Measurements from ENCODE around the gene INPP5B.
"Not testable (repeated sequence)": the region's sequence is repeated elsewhere in the genome, so short reads cannot be mapped to it uniquely, and the experiment has no call there.

The INPP5B gene

DNA sequence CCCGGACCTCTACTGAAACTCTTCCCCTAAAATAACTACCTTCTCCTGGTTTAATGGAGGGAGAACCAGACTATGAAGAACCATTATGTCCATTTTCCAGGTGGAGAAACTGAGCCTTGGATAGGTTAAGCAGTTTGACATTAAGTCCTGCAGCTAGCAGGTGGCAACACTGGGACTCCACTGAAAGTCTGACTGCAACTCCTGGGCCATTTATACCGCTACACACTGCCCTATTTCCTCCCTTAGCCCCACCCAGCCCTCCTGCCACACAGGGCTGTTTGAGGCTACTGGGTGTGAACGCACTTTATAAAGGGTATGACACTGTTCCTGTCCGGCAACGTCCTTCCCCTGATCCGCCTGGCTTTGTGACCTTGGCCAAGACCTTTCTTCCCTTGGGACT lies 511 bp upstream of the INPP5B start:
- no peak for DNase-seq

DNA sequence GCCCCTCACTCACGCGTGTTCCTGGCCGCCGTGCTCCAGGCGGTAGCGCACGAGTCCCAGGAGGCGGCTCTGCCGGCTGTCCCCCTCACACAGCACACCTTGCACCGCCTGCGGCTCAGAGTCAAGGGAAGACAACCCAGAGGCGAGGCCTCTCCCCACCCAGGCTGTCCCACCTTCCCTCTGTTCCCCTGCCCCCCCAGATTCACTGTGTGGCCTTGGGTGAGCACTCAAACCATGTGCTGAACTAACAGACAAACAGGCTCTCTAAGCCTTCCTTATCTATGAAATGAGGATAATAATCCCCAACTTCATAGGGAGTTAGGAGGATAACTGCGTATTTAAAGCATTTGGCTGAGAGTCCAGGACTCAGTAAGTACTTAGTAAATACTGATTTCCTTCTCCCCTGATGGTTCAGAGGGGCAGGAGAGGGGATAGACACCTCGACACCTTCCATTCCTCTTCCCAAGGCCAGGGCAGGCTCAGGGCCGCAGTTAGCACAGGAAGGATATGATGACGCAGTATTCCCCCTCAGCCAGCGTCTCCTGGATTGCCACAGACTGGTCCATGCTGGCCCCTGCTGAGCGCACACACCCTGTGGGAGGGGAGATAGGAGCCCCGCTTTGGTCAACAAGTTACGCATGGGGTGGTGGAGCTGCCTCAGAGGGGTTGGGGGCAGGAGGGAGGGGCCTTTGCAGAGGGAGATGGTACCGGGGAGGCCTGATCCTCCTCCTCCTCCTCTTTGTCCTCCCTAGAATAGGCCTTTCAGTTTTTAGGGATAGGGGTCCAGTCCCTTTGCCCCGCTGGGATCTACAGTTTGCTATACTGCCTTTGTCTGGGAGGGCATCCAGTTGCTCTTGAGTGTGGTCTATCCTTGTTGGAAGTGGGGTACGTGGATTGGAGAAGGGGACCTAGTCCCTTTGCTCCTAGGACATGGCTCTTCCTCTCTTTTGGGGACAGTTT lies 830 bp downstream of the INPP5B start:
- DNase-seq: no peak

DNA sequence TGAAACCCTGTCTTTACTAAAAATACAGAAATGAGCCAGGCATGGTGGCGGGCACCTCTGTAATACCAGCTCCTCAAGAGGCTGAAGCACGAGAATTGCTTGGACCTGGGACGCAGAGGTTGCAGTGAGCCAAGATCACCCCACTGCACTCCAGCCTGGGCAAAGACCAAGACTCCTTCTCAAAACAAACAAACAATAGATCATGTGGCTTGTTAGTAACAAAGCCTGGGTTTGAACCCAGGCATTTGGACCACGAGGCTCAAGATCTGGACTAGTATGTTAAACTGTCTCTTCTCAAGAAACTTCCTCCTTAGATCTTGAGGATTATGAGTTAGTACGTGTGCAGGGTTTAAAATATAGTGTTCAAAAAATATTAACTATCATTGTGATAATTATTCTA lies 1.6 kb downstream of the INPP5B start:
- no peak for DNase-seq

DNA sequence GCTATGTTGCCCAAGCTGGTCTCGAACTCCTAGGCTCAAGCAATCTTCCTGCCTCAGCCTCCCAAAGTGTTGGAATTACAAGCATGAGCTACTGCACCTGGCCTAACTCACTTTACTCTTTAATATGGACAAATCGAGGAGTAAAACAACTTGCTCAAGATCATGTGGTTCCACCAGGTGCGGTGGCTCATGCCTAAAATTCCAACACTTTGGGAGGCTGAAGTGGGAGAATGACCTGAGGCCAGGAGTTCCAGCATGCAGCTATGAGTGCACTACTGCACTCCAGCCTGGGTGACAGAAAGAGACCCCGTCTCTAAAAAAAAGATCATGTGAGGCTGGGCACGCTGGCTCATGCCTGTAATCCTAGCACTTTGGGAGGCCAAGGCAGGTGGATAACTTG lies 2.0 kb downstream of the INPP5B start:
- DNase-seq: no peak

DNA sequence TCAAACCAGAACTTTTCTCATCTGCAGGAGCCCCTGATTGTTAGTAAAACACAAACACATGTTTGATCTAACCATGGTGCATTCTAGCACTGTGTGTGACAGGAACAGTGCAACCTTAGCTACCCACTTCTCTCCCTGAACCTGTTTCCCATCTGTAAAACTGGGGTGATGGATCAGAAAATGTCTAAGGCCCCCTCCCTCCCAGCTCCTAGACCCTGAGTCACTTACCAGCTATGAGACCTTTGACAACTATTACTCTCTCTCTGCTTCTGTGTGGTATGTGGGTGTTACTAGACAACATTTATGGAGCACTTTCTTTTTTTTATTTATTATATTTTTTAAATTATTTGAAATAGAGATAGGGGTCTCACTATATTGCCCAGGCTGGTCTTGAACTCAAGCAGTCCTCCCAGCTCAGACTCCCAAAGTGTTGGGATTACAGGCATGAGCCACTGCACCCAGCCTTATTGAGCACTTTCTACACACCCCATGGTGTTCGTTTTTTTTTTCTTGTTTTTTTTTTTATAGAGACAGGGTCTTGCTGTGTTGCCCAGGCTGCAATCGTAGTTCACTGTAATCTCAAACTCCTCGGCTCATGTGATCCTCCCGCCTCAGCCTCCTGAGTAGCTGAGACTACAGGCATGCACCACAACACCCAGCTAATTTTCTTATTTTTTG lies 2.6 kb downstream of the INPP5B start:
- no peak for DNase-seq

DNA sequence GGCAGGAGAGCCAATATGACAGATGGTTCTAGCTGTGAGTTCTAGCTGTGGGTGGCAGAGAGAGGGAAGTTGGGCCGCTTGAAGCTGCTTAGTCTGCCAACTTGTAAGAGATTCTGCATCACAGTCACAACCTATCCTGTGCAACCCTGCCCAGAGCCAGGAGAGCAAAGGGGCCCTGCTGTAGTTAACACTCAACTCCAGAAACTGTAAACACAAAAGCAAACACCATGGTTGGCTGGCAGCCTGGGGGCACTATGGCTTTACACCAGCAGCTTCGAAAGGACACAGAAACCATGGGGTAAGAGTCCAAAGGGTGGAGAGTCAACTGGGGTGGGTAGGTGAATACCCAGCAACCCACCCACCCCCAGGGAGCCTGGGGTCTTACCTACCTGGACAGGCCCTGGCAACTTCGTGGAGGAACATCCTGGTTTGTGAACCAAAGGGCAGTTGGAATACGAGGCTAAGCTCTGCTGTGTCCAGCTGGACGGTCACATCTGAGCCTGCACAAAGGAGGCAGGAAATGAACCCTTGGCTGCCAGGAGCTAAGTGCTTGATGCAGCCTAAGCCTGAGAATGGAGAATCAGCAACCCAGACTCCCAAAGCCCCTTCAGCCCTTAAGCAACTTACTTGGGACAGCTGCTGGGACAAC lies 6.4 kb downstream of the INPP5B start:
- DNase-seq: peak; percentile 83

DNA sequence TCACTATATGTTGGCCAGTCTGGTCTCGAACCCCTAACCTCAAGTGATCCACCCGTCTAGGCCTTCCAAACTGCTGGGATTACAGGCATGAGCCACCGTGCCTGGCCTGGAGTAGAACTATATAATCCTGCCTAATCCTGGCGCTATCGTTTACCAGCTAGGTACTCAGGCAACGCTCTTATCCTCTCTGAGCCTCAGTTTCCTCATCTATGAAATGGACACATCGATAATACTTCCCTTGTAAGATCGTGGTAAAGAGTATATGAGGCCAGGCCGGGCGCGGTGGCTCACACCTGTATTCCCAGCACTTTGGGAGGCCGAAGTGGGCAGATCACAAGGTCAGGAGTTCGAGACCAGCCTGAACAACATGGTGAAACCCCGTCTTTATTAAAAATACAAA lies 10.1 kb downstream of the INPP5B start:
- DNase-seq: not testable (repeated sequence)

DNA sequence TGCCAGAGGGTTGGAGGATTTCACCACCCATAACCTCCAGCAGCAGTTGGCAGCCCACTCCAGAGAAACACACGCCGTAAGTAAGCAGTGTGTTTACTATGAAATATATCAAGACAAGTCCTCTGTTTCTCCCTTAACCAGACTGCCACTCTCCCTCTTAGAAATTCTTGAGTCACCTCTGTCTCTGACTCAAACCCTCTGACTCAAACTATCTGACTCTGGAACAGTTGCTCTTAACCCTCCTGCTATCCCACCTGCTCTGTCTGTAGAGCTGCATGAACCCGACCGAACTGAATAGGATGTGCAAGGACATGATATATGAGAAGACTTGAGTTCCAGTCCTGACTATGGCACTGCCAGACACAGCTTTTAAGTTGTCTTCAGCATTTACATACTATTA lies 14.1 kb downstream of the INPP5B start:
- no peak for DNase-seq

DNA sequence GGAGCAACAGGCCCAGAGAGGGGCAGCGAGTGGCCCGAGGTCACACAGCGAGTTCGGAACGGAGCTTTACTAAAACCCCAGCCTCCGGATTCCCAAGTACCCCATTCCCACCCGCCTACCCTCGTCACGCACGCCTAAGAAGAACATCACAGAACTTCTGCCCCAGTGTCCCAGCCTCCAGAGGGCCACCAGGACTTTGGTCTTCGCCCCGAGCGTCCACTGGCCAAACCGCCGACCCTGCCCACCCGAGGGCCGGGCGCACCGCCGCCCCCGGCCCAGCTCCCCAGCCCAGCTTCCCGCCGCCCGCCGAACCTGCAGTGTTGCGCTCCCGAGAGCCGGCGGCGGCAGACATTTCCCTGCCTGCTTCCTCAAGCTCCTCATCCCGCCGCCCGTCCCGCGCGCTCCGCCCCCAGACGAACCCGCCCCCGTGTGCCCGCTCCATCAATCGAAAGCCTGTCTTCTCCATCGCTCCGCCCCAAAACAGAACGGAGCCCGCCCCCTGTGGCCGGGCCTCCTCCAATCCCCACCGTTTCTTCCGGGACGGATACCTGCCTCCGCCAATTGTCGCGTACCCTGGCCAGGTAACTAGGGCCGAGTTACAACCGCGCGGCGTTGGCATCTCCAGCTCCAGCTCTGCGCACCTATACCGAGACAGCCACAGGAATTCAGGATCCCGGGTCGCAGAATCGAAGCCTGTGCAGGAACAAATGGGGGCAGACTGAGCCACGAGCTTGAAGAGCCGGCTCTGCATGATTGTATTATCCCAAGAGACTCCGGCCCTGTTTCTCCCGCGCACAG lies 15.3 kb downstream of the INPP5B start:
- peak; percentile 96 for DNase-seq

DNA sequence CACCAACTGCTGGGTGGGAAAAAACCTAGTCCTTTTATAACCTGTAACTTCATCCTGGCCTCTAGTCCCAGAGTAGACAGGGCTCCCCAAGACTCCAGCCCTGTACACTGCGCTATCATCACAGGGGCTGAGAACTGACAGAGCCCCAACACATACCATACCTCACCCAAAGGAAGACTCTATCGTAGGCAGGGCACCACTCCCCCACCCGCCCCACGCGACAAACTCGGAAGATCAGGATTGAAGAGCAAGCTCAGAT lies 15.8 kb downstream of the INPP5B start:
- no peak for DNase-seq

DNA sequence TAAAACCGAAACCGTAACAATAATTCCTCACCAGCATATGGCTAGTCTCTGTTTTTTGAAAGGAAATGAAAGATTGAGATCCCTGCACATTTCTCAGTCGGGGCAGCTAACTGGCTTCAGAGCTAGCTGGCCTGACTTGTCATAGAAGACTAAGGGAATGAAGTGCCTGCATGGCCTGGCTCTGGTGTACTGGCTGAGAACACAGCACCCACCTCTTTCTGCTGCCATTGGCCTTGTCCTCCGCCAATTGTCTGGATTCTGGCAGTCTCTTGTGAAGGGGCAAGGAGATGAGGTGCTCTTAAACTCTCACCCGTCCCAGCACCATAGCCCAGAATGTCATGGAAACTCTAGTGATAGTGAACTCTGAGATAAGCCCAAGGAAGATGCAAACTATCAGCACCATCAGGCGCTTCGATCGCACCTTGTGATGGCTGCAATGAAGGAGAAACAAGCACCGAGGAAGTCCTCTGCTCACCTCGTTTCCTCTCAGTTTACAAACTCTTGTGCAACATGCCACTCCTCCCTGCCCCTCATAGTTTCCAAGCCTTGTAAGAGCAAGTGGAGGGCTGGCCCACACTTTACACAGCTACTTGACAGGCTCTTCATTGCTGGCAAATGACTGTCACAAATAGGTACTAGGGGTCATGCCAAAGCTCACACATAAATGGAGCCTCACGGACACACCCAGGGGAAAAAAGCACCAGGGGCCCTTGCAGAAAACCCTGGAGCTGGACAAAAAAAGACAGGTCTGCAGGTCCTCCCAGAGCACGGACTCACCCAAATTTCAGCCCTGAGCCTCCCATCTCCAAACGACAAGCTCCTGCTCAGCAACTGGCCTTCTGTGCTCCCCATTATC lies 16.4 kb downstream of the INPP5B start:
- DNase-seq: no peak

DNA sequence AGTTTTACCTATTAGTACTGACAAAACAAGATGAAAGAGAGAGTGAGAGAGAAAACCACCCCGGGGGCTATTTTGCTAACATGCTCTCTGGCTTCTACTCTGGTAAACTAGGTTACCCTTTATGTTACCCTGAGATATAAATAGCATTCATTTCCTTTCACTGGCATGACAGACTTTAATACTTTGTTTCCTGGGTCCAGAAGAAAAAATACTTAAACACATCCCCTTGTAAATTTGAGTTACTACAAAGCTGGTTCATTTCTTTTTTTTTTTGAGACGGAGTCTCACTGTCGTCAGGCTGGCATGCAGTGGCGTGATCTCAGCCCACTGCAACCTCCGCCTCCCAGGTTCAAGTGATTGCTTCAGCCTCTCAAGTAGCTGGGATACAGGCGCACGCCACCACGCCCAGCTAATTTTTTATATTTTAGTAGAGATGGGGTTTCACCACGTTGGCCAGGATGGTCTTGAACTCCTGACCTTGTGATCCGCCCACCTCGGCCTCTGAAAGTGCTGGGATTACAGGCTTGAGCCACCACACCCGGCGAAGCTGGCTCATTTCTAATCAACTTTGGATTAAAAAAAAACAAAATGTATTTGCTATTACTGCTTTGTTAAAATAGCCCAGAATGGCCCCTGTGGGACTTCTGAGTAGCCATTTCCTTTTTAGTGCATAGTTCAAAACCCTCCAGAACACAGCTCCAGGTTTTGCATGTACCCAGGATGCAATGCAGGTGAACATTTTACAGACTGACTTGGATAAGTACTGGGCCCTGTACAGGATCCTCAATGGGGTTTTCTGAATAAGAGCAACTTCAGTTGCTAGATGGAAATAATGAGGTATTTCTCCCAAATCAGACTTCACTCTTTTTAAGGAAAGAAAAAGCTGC lies 20.6 kb downstream of the INPP5B start:
- no peak for DNase-seq

DNA sequence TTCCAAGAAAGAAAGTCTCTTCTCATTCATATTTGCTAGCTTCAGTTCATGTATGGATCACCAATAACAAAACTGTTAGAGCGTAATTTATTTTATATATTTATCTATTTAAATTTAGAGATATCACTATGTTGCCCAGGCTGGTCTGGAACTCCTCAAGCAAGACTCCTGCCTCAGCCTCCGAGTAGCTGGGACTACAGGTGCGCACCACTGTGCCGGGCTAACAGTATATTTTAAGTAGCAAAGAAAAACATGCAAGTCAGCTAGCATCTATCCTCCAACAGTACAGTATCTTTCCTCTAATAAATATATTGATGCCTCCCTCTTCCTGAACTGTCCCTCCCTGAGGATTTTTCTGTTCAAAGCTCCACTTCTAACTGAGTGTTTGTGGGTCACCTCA lies 21.5 kb downstream of the INPP5B start:
- DNase-seq: no peak

DNA sequence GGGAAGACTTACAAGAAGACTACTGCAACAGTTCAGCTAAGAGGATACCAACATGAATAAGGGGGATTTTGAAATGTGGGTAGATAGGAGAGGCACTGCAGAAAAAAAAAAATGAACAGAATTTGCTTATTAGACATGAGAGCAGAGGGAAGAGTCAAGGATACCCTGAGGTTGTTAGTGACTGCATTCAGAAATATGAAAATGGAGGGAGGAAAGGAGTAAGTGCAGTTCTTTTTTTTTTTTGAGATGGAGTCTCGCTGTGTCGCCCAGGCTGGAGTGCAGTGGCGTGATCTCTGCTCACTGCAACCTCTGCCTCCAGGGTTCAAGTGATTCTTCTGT lies 23.3 kb downstream of the INPP5B start:
- DNase-seq: no peak

DNA sequence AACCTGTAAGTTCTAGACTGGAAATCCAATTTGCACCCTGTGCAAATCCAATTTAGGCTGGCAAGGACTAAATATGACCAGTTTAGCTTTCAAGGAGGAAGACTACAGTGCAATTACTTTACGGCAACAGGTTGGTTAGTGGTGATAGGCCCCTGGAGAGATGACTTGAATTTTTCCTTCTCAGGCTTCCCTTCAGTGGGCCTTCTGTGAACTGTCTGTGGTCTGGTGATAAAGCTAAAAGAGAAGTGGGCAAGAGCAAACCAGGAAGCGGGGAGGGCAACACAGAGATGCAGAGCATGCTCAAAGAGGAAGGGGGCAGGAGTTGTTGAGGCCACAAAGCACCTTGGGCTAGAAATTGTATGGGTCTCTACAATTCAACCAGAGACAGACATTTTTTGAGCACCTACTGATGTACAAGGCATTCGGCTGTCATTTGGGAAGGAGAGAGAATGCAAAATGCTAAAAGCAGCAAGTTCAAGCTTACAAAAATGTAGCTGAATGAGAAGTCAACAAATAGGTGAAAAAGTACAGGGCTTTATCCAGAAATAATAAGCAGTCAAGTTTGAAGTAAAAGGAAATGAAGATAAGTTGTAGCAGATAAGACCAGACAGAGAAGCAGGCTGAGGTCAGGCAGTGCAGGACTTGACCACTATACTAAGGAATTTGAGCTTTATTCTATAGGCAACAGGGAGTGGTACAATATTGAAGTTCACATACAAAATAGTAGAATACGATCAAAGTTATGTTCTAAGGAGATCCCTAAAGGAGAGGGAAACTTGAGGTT lies 23.9 kb downstream of the INPP5B start:
- no peak for DNase-seq

DNA sequence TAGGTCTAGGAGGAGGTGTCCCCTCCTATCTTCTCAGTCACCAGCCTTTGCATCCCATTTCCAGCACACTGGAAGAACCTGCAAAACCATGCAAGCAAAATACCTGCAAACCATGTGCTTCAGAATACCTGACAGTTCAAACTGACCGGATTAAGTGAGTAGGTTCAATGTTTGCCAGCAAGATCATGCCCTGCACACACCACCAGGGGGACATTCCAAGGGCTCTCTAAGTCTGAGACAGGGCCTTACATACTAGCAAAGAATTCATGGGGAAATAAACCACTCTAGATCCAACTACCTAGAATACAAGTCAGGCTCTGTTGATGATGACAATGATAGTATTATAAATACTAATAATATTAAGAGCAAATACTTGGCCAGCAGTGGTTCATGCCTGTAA lies 27.6 kb downstream of the INPP5B start:
- peak; percentile 8 for DNase-seq

DNA sequence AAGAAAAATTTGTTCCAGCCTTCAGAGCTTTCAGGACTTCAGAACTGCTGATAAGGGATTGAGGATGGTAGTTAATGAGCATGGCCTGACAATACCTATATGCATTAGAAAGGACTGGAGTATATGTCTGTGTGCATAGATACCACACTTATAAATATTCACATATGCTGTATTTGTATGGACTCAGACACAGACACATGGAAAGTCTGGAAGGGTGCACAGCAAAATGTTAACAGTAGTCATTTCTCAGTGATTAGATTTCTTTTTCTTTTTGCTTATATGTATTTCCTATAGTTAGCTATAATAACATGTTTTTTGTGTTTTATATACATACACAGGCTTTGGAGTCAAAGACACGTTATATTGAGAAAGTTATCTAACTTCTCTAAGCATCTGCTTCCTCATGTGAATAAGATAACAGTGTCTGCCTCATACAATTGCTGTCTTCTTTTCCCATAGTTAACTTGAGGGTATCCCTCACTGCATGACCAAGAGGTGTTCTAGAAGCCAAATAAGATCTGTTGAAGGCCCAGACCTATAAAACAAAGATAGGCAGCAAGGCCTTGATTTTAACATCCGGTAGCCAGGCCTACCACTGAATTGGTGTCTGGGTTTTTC lies 31.3 kb downstream of the INPP5B start:
- no peak for DNase-seq

DNA sequence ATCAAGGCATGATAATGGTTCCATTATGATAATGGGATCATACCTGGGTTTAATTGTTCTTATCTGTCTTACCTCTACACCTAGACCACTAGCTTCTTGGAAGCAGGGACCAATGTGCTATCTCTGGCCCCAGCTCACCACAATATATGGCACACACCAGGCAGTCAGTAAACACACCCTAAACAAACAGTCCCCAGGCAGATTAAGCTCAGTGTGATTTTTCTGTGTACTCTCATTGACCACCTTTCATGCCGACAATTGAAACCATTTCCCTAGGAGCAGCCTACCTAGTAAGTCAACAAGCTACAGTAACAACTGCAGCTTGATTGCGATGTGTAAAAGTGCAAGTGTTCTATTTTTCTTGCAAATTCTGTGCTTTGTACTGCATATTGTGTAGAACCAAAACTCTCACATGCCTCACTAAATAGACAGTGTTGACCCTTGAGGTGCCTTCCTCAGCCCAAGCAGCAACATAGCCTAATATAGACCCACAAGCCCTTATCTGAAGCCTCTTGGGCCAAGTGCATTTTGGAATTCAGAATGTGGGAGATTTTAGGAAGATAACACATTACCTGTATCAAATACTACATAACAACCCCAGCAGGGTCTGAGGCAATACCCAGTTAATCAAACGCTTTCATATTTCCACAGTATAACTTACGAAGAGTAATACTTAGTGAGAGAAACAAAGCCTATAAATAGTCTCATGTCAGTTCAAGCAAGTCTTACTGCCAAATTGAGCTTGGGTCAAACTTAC lies 32.0 kb downstream of the INPP5B start:
- peak; percentile 80 for DNase-seq

DNA sequence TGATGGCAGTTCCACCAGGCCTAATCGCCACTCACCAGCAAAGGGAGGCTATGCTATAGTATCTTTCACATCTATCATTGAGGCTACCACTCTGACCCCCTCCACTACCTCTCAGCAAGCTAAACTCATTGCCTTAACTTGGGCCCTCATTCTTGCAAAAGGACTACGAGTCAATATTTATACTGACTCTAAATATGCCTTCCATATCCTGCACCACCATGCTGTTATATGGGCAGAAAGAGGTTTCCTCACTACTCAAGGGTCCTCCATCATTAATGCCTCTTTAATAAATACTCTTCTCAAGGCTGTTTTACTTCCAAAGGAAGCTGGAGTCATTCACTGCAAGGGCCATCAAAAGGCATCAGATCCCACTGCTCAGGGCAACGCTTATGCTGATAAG lies 35.4 kb downstream of the INPP5B start:
- not testable (repeated sequence) for DNase-seq

Measured in NCI-H69 (cell line).